Endothelial cell of umbilical vein (primary cell): Measurements from ENCODE around the gene ALAD. TPM values are rescaled to one million over a fixed set of nuclear protein-coding genes. Genes with fewer than 3 reads are reported as not detected.

Source experiments
- BruUV-seq: library from RNA; stranded (reverse); fragments of 400-500 nt; replicated peaks from 2 replicates; lab custom pipeline; 2021; lab: Mats Ljungman, UMichigan
- CTCF ChIA-PET: fragments of 300-600, 350-600 bp; sonication (Branson Sonifier 250); formaldehyde crosslinking; loops from one replicate; lab custom pipeline; 2021; ENCODE audit warnings: antibody characterized with exemption, inconsistent platforms; lab: Charles Lee
- POLR2A ChIA-PET: fragments of 300-600, 350-600 bp; sonication (Branson Sonifier 250); formaldehyde crosslinking; loops from one replicate; lab custom pipeline; 2021; ENCODE audit warnings: antibody characterized with exemption, inconsistent platforms; lab: Charles Lee
- DNase-seq: peaks from one replicate; pipeline ENCODE4 v3.0.0-alpha.2; 2011; ENCODE audit warnings: low read depth, low spot score
- FAIRE-seq: peaks from 2 replicates; lab custom pipeline; 2011; peaks lifted over from hg19 to GRCh38; lab: Jason Lieb, UNC
- H2AFZ ChIP-seq: 2 replicates; pipeline ENCODE4 v1.6.0; 2012; ENCODE audit warnings: low read depth, low read length, control low read depth, inconsistent platforms
- H3K27ac ChIP-seq: 2 replicates; pipeline ENCODE4 v1.5.1; 2011; ENCODE audit warnings: low read depth, mild to moderate bottlenecking, control low read depth, low read length, moderate library complexity; ENCODE audit not compliant: insufficient read depth
- H3K27me3 ChIP-seq, 2 experiments: 2 replicates each; pipeline versions ENCODE4 v1.6.0 to v1.6.1; 2011; ENCODE audit warnings: low read length in 2 of 2, mixed read lengths in 1 of 2; ENCODE audit not compliant: control insufficient read depth in 2 of 2, insufficient read depth in 2 of 2
- H3K36me3 ChIP-seq, 2 experiments: 2 replicates in 1 of 2; 3 replicates in 1 of 2; pipeline ENCODE4 v1.5.1; 2011; ENCODE audit warnings: low read length in 2 of 2, mild to moderate bottlenecking in 1 of 2, moderate library complexity in 1 of 2; ENCODE audit not compliant: control insufficient read depth in 2 of 2, insufficient read depth in 2 of 2; ENCODE audit errors: extremely low read depth in 1 of 2
- H3K4me1 ChIP-seq: 3 replicates; pipeline ENCODE4 v1.5.1; 2011; ENCODE audit warnings: mild to moderate bottlenecking, low read length; ENCODE audit not compliant: control insufficient read depth, insufficient read depth; ENCODE audit errors: extremely low read depth
- H3K4me2 ChIP-seq: 2 replicates; pipeline ENCODE4 v1.6.1; 2011; ENCODE audit warnings: low read length, control low read depth, mixed read lengths; ENCODE audit not compliant: insufficient read depth
- H3K4me3 ChIP-seq, 3 experiments: fragments of 200-600 bp in 1 of 3; sonication (generic), shearing (Covaris generic) in 1 of 3; replicated peaks in 1 of 3; 2 replicates each; pipeline ENCODE4 v1.5.1; 2011 to 2016; ENCODE audit warnings: control low read depth in 3 of 3, low read length in 3 of 3, mild to moderate bottlenecking in 2 of 3, inconsistent platforms in 1 of 3, low read depth in 1 of 3, moderate library complexity in 1 of 3; ENCODE audit not compliant: insufficient read depth in 1 of 3
- H3K79me2 ChIP-seq: 2 replicates; pipeline ENCODE4 v1.6.0; 2012; ENCODE audit warnings: low read length, inconsistent platforms; ENCODE audit not compliant: control insufficient read depth, insufficient read depth
- H3K9ac ChIP-seq: replicated peaks from 2 replicates; pipeline ENCODE3; 2011; ENCODE audit warnings: low read length, control low read depth; ENCODE audit not compliant: insufficient read depth; ENCODE audit errors: extremely low read depth
- H3K9me1 ChIP-seq: replicated peaks from 3 replicates; pipeline ENCODE4 v1.6.0; 2011; ENCODE audit warnings: mild to moderate bottlenecking, low read length; ENCODE audit not compliant: control insufficient read depth, insufficient read depth; ENCODE audit errors: extremely low read depth
- H3K9me3 ChIP-seq: replicated peaks from 2 replicates; pipeline ENCODE4 v1.5.1; 2012; ENCODE audit warnings: low read length, inconsistent platforms; ENCODE audit not compliant: control insufficient read depth, insufficient read depth
- H4K20me1 ChIP-seq: replicated peaks from 2 replicates; pipeline ENCODE3; 2011; ENCODE audit warnings: mild to moderate bottlenecking, low read length; ENCODE audit not compliant: control insufficient read depth, insufficient read depth; ENCODE audit errors: extremely low read depth
- CTCF ChIP-seq, 2 donors: IDR thresholded peaks; 1 replicate in 1 of 2; 2 replicates in 1 of 2; pipeline ENCODE4 v1.5.1; 2011; ENCODE audit warnings: low read length in 2 of 2, mild to moderate bottlenecking in 2 of 2, moderate library complexity in 2 of 2, control low read depth in 1 of 2, inconsistent platforms in 1 of 2, low read depth in 1 of 2; ENCODE audit not compliant: insufficient read depth in 1 of 2; ENCODE audit errors: extremely low read depth in 1 of 2
- EZH2 ChIP-seq: IDR thresholded peaks from 2 replicates; pipeline ENCODE4 v1.6.1; 2012; ENCODE audit warnings: borderline replicate concordance, low read depth, mild to moderate bottlenecking, moderate library complexity, low read length, inconsistent platforms; ENCODE audit not compliant: severe bottlenecking
- FOS ChIP-seq: IDR thresholded peaks from 2 replicates; pipeline ENCODE4 v1.6.1; 2011; ENCODE audit warnings: mild to moderate bottlenecking, low read length, moderate library complexity, borderline replicate concordance; ENCODE audit not compliant: insufficient read depth
- GATA2 ChIP-seq: IDR thresholded peaks from 2 replicates; pipeline ENCODE4 v1.7.0; 2011; ENCODE audit warnings: low read depth, mild to moderate bottlenecking, moderate library complexity, mixed read lengths, low read length; ENCODE audit not compliant: insufficient read length, insufficient read depth
- JUN ChIP-seq: IDR thresholded peaks from 2 replicates; pipeline ENCODE4 v1.6.1; 2011; ENCODE audit warnings: borderline replicate concordance, low read depth; ENCODE audit not compliant: insufficient read length, insufficient read depth
- MAX ChIP-seq: IDR thresholded peaks from 2 replicates; pipeline ENCODE4 v1.6.1; 2011; ENCODE audit not compliant: insufficient read depth, insufficient read length
- MYC ChIP-seq: IDR thresholded peaks from one replicate; pipeline ENCODE4 v1.6.1; 2011; ENCODE audit warnings: mild to moderate bottlenecking, low read depth, low read length
- POLR2A ChIP-seq: IDR thresholded peaks from 2 replicates; pipeline ENCODE4 v1.6.1; 2012; ENCODE audit warnings: low read depth, mild to moderate bottlenecking, control low read depth, low read length
- POLR2AphosphoS5 ChIP-seq: IDR thresholded peaks from 2 replicates; pipeline ENCODE4 v1.6.1; 2012; ENCODE audit warnings: low read depth, mild to moderate bottlenecking, control low read depth, low read length, moderate library complexity; ENCODE audit not compliant: insufficient read depth
- dilution Hi-C: fragments of 300-500 bp; cut with MboI; formaldehyde crosslinking; loops from one replicate; pipeline ENCODE4 v1.15.0; 2019; ENCODE audit warnings: low sequenced_read_pairs; ENCODE audit not compliant: extremely low pct_ligation_motif_present
- intact Hi-C: fragments of 100-400 bp; cut with micrococcal nuclease; formaldehyde crosslinking; loops from one replicate; pipeline ENCODE4 v1.10.0; 2022
- polyA plus RNA-seq, 4 experiments: library from polyadenylated mRNA; depleted of rRNA in 3 of 4; stranded (reverse) in 3 of 4; unstranded in 1 of 4; fragments of >200 nt; gene quantifications; 2 replicates each; pipeline versions ENCODE4 v1.2.1 to v1.2.3, GENCODE V29; 2011 to 2012; ENCODE audit warnings: missing spikeins in 1 of 4
- total RNA-seq: library from RNA; stranded (reverse); gene quantifications from 2 replicates; pipeline ENCODE4 v1.2.3, GENCODE V29; 2021

Gene ALAD
- total and polyA plus RNA-seq, 2 donors (not counting 3 experiments of a cell fraction or from before 2014, with no cell fraction given): 12.8 to 29.5 TPM

GRCh38 chr9:113337714-113338113 lies 63.4 kb downstream of the ALAD start:
- CTCF ChIA-PET: no interaction called here
- no TSS peak for BruUV-seq

More at GRCh38 chr9:113337714-113338113, 63.4 kb downstream of the ALAD start:
- no peak overlapping the region for H3K4me2 ChIP-seq
- H3K4me3 ChIP-seq: no peak overlapping the region
- H4K20me1 ChIP-seq: no peaks in the 10 kb centered on the region
- H3K9ac ChIP-seq: no peak overlapping the region
- H3K27me3 ChIP-seq: peaks cover 0 to 5% of the 10 kb centered on the region in 2 experiments
- H3K4me1 ChIP-seq: peaks cover 8% of the 10 kb centered on the region
- no peaks in the 10 kb centered on the region for H3K9me3 ChIP-seq
- intact Hi-C loops: no loop called here
- DNase-seq (no peak), FAIRE-seq (no peak)
- H3K9me1 ChIP-seq: no peaks in the 10 kb centered on the region
- no peaks in the 10 kb centered on the region for H3K79me2 ChIP-seq
- H3K27ac ChIP-seq: no peak overlapping the region
- dilution Hi-C loops: no loop called here
- H3K36me3 ChIP-seq: no peaks in the 10 kb centered on the region
- no peak overlapping the region for H2AFZ ChIP-seq
- POLR2A ChIA-PET: interaction anchor here (0.6 kb wide), 1 partner anchor 69 kb away, joined by 3 read pairs; no protein-coding TSS in a partner anchor
- TF ChIP-seq GATA2: no peak
- TF ChIP-seq POLR2AphosphoS5: no peak
- TF ChIP-seq FOS: no peak
- no peak for TF ChIP-seq MAX
- TF ChIP-seq JUN: no peak
- no peak for TF ChIP-seq EZH2
- TF ChIP-seq CTCF (IDR thresholded peaks at IDR 0.05; ENCODE audit: extremely low read depth in 1 of 2, insufficient read depth in 1 of 2, low read depth in 1 of 2, low read length in 2 of 2): no peak
- no peak for TF ChIP-seq POLR2A
- no peak for TF ChIP-seq MYC

Other genes with a start within 250 kb of the ALAD start
- 24.6 and 26.8 TPM in 2 replicates for gene FKBP15, start 180.0 kb downstream of the ALAD start, total RNA-seq
- gene FKBP15, start 180.0 kb downstream of the ALAD start, polyA plus RNA-seq: 16.8 and 24.7 TPM in 2 replicates
- 20.8 and 22.7 TPM in 2 replicates for gene SLC31A1, start 179.7 kb downstream of the ALAD start, total RNA-seq
- gene SLC31A1, start 179.7 kb downstream of the ALAD start, polyA plus RNA-seq: 11.3 and 13.5 TPM in 2 replicates
- gene CDC26, start 125.7 kb downstream of the ALAD start, total RNA-seq: 36.9 and 37.5 TPM in 2 replicates
- 17.6 and 25.7 TPM in 2 replicates for gene CDC26, start 125.7 kb downstream of the ALAD start, polyA plus RNA-seq
- gene PRPF4, start 125.6 kb downstream of the ALAD start, total RNA-seq: 24.2 and 25.8 TPM in 2 replicates
- 10.0 and 12.9 TPM in 2 replicates for gene PRPF4, start 125.6 kb downstream of the ALAD start, polyA plus RNA-seq
- gene RNF183, start 97.9 kb downstream of the ALAD start, total RNA-seq: not detected in 2 replicates
- gene RNF183, start 97.9 kb downstream of the ALAD start, polyA plus RNA-seq: not detected in 2 replicates
- gene WDR31, start 61.0 kb downstream of the ALAD start, total RNA-seq: 0.62 and 1.00 TPM in 2 replicates
- 0.22 and 0.25 TPM in 2 replicates for gene WDR31, start 61.0 kb downstream of the ALAD start, polyA plus RNA-seq
- gene BSPRY, start 51.7 kb downstream of the ALAD start, total RNA-seq: not detected in 2 replicates
- not detected in 2 replicates for gene BSPRY, start 51.7 kb downstream of the ALAD start, polyA plus RNA-seq
- 7.6 and 8.0 TPM in 2 replicates for gene HDHD3, start 24.3 kb downstream of the ALAD start, total RNA-seq
- gene HDHD3, start 24.3 kb downstream of the ALAD start, polyA plus RNA-seq: 14.1 and 15.5 TPM in 2 replicates
- 53.8 and 54.3 TPM in 2 replicates for gene POLE3, start 9.4 kb upstream of the ALAD start, total RNA-seq
- gene POLE3, start 9.4 kb upstream of the ALAD start, polyA plus RNA-seq: 61.5 and 68.6 TPM in 2 replicates
- gene C9orf43, start 9.5 kb upstream of the ALAD start, total RNA-seq: 0.66 and 0.88 TPM in 2 replicates
- gene C9orf43, start 9.5 kb upstream of the ALAD start, polyA plus RNA-seq: 0.08 and 0.25 TPM in 2 replicates
- gene RGS3, start 62.4 kb upstream of the ALAD start, total RNA-seq: 407 and 416 TPM in 2 replicates
- gene RGS3, start 62.4 kb upstream of the ALAD start, polyA plus RNA-seq: 356 and 385 TPM in 2 replicates